Measurements from ENCODE around the gene RETREG2.

Gene RETREG2

GRCh38 chr2:219158025-219158424 is 20.1 kb upstream of the RETREG2 start:
- H3K27me3 Mint-ChIP-seq (ENCODE audit: low read depth), result no peaks in the 10 kb centered on the region
- H3K4me1 Mint-ChIP-seq, result peaks cover 17% of the 10 kb centered on the region
- no peaks in the 10 kb centered on the region for H3K9me3 Mint-ChIP-seq
- peaks cover 19% of the 10 kb centered on the region for H3K36me3 Mint-ChIP-seq (ENCODE audit: low read depth)
- TF ChIP-seq, protein P1, sequence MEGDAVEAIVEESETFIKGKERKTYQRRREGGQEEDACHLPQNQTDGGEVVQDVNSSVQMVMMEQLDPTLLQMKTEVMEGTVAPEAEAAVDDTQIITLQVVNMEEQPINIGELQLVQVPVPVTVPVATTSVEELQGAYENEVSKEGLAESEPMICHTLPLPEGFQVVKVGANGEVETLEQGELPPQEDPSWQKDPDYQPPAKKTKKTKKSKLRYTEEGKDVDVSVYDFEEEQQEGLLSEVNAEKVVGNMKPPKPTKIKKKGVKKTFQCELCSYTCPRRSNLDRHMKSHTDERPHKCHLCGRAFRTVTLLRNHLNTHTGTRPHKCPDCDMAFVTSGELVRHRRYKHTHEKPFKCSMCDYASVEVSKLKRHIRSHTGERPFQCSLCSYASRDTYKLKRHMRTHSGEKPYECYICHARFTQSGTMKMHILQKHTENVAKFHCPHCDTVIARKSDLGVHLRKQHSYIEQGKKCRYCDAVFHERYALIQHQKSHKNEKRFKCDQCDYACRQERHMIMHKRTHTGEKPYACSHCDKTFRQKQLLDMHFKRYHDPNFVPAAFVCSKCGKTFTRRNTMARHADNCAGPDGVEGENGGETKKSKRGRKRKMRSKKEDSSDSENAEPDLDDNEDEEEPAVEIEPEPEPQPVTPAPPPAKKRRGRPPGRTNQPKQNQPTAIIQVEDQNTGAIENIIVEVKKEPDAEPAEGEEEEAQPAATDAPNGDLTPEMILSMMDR (IDR thresholded peaks at IDR 0.05; ENCODE audit: unreplicated experiment in 3 of 3), result no peak
- H3K27ac Mint-ChIP-seq, result no peak overlapping the region
- no peak overlapping the region for H3K4me3 Mint-ChIP-seq

GRCh38 chr2:219158586-219158985 is 19.5 kb upstream of the RETREG2 start:
- Mint-ChIP-seq H3K27me3 (ENCODE audit: low read depth) (peaks cover 4% of the 10 kb centered on the region), H3K4me1 (peaks cover 17% of the 10 kb centered on the region), H3K4me3 (peak overlapping the region; percentile 32 to 62 (median 44)), H3K9me3 (no peaks in the 10 kb centered on the region), H3K27ac (peak overlapping the region in 1 of 3 experiments; percentile 13), H3K36me3 (ENCODE audit: low read depth) (peaks cover 14% of the 10 kb centered on the region)
- TF ChIP-seq, protein P1 (IDR thresholded peaks at IDR 0.05; ENCODE audit: unreplicated experiment in 3 of 3), result no peak

- TF ChIP-seq, protein P1 (IDR thresholded peaks at IDR 0.05; ENCODE audit: unreplicated experiment in 3 of 3), result no peak
- peak overlapping the region; percentile 93 to 98 (median 95) for H3K4me3 Mint-ChIP-seq
- H3K9me3 Mint-ChIP-seq, result no peaks in the 10 kb centered on the region
- H3K27ac Mint-ChIP-seq, result peak overlapping the region; percentile 92 to 99 (median 99)
- peaks cover 17% of the 10 kb centered on the region for H3K4me1 Mint-ChIP-seq
- peaks cover 14% of the 10 kb centered on the region for H3K36me3 Mint-ChIP-seq (ENCODE audit: low read depth)
- peaks cover 8% of the 10 kb centered on the region for H3K27me3 Mint-ChIP-seq (ENCODE audit: low read depth)
These were observed 18.3 kb upstream of the RETREG2 start for GRCh38 chr2:219159771-219160185.

- TF ChIP-seq, protein P1 (IDR thresholded peaks at IDR 0.05; ENCODE audit: unreplicated experiment in 3 of 3), result peak; percentile 99 to 100 (median 99)
- H3K27me3 Mint-ChIP-seq (ENCODE audit: low read depth), result peaks cover 8% of the 10 kb centered on the region
- H3K36me3 Mint-ChIP-seq (ENCODE audit: low read depth), result peaks cover 14% of the 10 kb centered on the region
- peak within 1 kb of the TSS; percentile 93 to 98 (median 95) for H3K4me3 Mint-ChIP-seq
- no peaks in the 10 kb centered on the region for H3K9me3 Mint-ChIP-seq
- peak within 1 kb of the TSS; percentile 92 to 99 (median 99) for H3K27ac Mint-ChIP-seq
- H3K4me1 Mint-ChIP-seq, result peaks cover 17% of the 10 kb centered on the region
These were observed 17.7 kb upstream of the RETREG2 start, which contains the start of gene NHEJ1 for GRCh38 chr2:219160186-219161017. Gene NHEJ1 (minus strand): TSS chr2:219160815. CDS start chr2:219158362, 2,453 bp downstream.

- H3K27me3 Mint-ChIP-seq (ENCODE audit: low read depth), result peaks cover 8% of the 10 kb centered on the region
- peaks cover 17% of the 10 kb centered on the region for H3K4me1 Mint-ChIP-seq
- peak overlapping the region; percentile 93 to 98 (median 95) for H3K4me3 Mint-ChIP-seq
- H3K27ac Mint-ChIP-seq, result peak overlapping the region; percentile 92 to 99 (median 99)
- TF ChIP-seq, protein P1 (IDR thresholded peaks at IDR 0.05; ENCODE audit: unreplicated experiment in 3 of 3), result no peak
- no peaks in the 10 kb centered on the region for H3K9me3 Mint-ChIP-seq
- H3K36me3 Mint-ChIP-seq (ENCODE audit: low read depth), result peaks cover 14% of the 10 kb centered on the region
These were observed 17.0 kb upstream of the RETREG2 start for GRCh38 chr2:219161097-219161496.

Data from nephron (organoid).